ENCODE measurements around the gene SVIL. TPM values are rescaled to one million over a fixed set of nuclear protein-coding genes. Genes with fewer than 3 reads are reported as not detected.

Gene SVIL
- total and polyA plus RNA-seq, 9 donors, result 129 to 229 (median 173) TPM

DNA sequence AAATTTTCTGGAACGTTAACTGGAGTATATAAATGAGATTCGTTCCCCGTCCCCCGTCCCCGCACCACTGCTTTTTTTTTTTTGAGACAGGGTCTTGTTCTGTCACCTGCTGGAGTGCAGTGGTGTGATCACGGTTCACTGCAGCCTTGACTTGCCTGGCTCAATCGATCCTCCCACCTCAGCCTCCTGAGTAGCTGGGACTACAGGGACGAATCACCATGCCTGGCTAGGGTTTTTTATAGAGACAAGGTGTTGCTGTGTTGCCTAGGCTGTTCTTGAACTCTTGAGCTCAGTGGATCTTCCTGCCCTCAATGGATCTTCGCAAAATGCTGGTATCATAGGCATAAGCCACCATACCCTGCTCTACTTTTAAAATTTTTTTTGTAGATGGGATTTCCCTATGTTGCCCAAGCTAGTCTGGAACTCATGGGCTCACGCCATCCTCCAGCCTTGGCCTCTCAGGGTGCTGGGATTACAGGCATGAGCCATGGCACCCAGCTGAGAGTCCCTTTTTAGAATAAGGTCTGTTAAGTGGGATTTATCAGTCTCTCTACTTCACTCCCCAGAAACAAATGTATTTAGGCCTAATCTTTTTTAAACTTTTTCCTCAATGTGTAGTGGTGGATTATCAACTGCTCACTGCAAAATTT, 223.0 kb downstream of the SVIL start:
- Histone ChIP-seq H3K9me3 (replicated peaks; ENCODE audit: control insufficient read depth, low read depth, low read length) (no peaks in the 10 kb centered on the region), H3K36me3 (ENCODE audit: control insufficient read depth, insufficient read depth, low read length) (peaks cover under 1% of the 10 kb centered on the region), H3K4me3 (ENCODE audit: low read length) (no peak overlapping the region), H3K27me3 (ENCODE audit: control insufficient read depth, insufficient read depth, low read length) (no peaks in the 10 kb centered on the region), H3K4me1 (ENCODE audit: control insufficient read depth, insufficient read depth, low read length) (peaks cover 10% of the 10 kb centered on the region), H3K27ac (ENCODE audit: low read length) (no peak overlapping the region)
- DNase-seq, result no peak
- WGBS (ENCODE audit: insufficient coverage), result 89% methylated on average over 5 of the region's 10 CpGs

DNA sequence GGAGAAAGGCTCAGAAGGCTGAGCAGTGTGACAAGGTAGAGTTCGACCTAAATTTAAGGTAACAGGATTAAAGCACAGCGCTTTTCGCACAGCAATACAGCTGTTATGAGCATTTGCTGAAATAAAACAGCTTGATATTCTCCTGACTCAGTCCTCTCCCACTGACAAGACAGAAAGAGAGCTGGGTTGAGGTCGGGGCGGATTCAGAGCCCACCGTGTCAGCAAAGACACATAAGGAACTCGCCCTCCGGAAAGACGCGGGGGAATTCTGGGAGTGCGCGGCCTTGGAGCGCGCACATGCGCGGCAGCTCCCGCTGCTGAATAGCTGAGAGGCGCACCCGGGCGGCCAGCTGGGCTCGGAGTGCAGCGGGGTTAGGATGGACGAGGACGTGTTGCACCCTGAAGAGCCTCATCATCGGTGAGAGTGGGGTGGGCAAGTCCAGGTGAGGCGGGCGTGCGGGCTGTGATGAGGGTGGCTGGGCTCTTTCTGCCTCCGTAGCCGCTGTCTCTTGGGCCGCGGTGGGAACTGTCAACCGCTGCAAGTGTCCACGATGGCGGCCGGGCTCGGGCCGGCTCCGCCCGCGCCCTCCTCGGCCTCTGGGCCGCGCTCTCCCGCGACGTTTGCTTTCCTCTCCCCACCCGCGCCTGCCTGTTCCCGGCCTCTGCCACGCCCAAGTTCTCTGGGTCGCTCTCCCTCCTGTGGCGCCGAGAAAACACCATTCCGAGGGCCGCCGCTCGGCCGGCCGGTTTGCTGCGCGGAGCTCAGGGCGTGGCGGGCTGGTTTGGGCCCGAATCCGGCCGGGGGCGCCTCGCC, 225.3 kb downstream of the SVIL start:
- Histone ChIP-seq H3K36me3 (ENCODE audit: control insufficient read depth, insufficient read depth, low read length) (no peaks in the 10 kb centered on the region), H3K4me3 (ENCODE audit: low read length) (peak overlapping the region; percentile 79), H3K4me1 (ENCODE audit: control insufficient read depth, insufficient read depth, low read length) (peaks cover 10% of the 10 kb centered on the region), H3K27me3 (ENCODE audit: control insufficient read depth, insufficient read depth, low read length) (no peaks in the 10 kb centered on the region), H3K27ac (ENCODE audit: low read length) (peak overlapping the region; percentile 88), H3K9me3 (replicated peaks; ENCODE audit: control insufficient read depth, low read depth, low read length) (no peaks in the 10 kb centered on the region)
- peak; percentile 87 for DNase-seq
- 2% methylated on average over 67 of the region's 69 CpGs for WGBS (ENCODE audit: insufficient coverage)

DNA sequence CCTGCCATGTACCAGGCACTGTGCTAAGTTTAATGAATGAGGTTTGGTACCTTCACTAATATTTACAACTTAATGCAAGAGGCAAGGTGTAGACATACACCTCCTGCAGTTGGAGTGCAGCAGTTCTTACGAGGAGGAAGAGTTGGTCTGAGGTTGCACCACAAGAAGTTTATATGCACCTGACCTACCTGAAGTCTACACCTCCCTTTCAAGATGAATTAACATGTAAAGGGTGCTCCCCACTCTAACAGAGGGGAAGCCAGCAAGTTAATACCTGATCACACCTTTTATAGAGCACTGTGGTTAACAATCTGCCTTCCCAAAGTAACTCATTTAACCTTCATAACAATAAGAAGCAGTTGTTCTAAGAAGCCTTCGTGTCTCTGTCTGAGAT, 225.9 kb downstream of the SVIL start:
- Histone ChIP-seq H3K27me3 (ENCODE audit: control insufficient read depth, insufficient read depth, low read length) (no peaks in the 10 kb centered on the region), H3K27ac (ENCODE audit: low read length) (peak overlapping the region; percentile 88), H3K4me1 (ENCODE audit: control insufficient read depth, insufficient read depth, low read length) (peaks cover 10% of the 10 kb centered on the region), H3K36me3 (ENCODE audit: control insufficient read depth, insufficient read depth, low read length) (no peaks in the 10 kb centered on the region), H3K4me3 (ENCODE audit: low read length) (peak overlapping the region; percentile 79), H3K9me3 (replicated peaks; ENCODE audit: control insufficient read depth, low read depth, low read length) (no peaks in the 10 kb centered on the region)
- WGBS (ENCODE audit: insufficient coverage), result no CpG with 5 or more reads among the region's 2 CpGs
- DNase-seq, result no peak

All from muscle of leg (tissue), 11 donors.